GM18505 (cell line): ENCODE measurements around the gene KIAA1217.

Experiments used
- ATAC-seq: cut with Tn5 transposase; IDR thresholded peaks from one replicate; pipeline ENCODE4 v1.9.1; 2021; ENCODE audit not compliant: unreplicated experiment
- POLR2A ChIP-seq: IDR thresholded peaks from 4 replicates; pipeline ENCODE4 v1.6.1; 2011; ENCODE audit warnings: borderline replicate concordance; ENCODE audit not compliant: insufficient read depth, insufficient read length; ENCODE audit errors: extremely low read depth

The KIAA1217 gene

GRCh38 chr10:24596217-24596930 is 387.4 kb downstream of the KIAA1217 start:
- no peak for ATAC-seq
- TF ChIP-seq POLR2A: no peak

GRCh38 chr10:24597426-24597825 is 388.5 kb downstream of the KIAA1217 start:
- ATAC-seq: no peak
- TF ChIP-seq POLR2A: no peak
